ENCODE data around the gene BMPR1B.
A peak's percentile ranks its signal among the peaks of the same experiment; 100 is the strongest.

BMPR1B gene

GRCh38 chr4:94954251-94954650 lies 196.5 kb downstream of the BMPR1B start (continued):
- no peak for TF ChIP-seq ZNF449 (tag by site-specific recombination; IDR thresholded peaks at IDR 0.05)
- no peak for TF ChIP-seq ZNF664 (tag by site-specific recombination; IDR thresholded peaks at IDR 0.05)

- TF ChIP-seq SCRT1 (tag by site-specific recombination; IDR thresholded peaks at IDR 0.05; ENCODE audit: borderline replicate concordance) (no peak), ZNF24 (tag by site-specific recombination; IDR thresholded peaks at IDR 0.05) (no peak), IKZF3 (tag by site-specific recombination; IDR thresholded peaks at IDR 0.05) (no peak), ZNF416 (tag by site-specific recombination; IDR thresholded peaks at IDR 0.05) (no peak), MZF1 (tag by site-specific recombination; IDR thresholded peaks at IDR 0.05; ENCODE audit: borderline replicate concordance) (peak; percentile 18; the same call in 1 of the 2 replicates), ZNF138 (tag by site-specific recombination; IDR thresholded peaks at IDR 0.05; ENCODE audit: borderline replicate concordance) (no peak), ZNF843 (tag by site-specific recombination; IDR thresholded peaks at IDR 0.05) (no peak; the same call in 1 of the 2 replicates), ZFP3 (tag by site-specific recombination; IDR thresholded peaks at IDR 0.05; ENCODE audit: low read depth) (no peak), ZBTB11 (tag by site-specific recombination; conservative IDR thresholded peaks at IDR 0.05; ENCODE audit: low read depth) (no peak), ZNF155 (tag by site-specific recombination; IDR thresholded peaks at IDR 0.05) (no peak), AEBP2 (tag by site-specific recombination; IDR thresholded peaks at IDR 0.05; ENCODE audit: borderline replicate concordance) (no peak), ZNF18 (tag by site-specific recombination; IDR thresholded peaks at IDR 0.05) (peak; percentile 92), GLIS1 (tag by site-specific recombination; IDR thresholded peaks at IDR 0.05) (peak; percentile 25; the same call in 1 of the 2 replicates), ZBTB8A (tag by site-specific recombination; IDR thresholded peaks at IDR 0.05) (no peak), ZNF610 (tag by site-specific recombination; IDR thresholded peaks at IDR 0.05; ENCODE audit: borderline replicate concordance) (no peak)
- POLR2A ChIA-PET, result interaction anchor here (0.7 kb wide), 1 partner anchor 48 kb away, joined by 4 read pairs; no protein-coding TSS in a partner anchor
- Histone ChIP-seq H3K4me3 (ENCODE audit: low read depth, low read length) (no peak overlapping the region), H3K4me1 (ENCODE audit: control insufficient read depth, insufficient read depth, low read length) (no peaks in the 10 kb centered on the region), H3K9me3 (ENCODE audit: control insufficient read depth, insufficient read depth, low read depth, low read length) (no peaks in the 10 kb centered on the region), H3K36me3 (ENCODE audit: control insufficient read depth in 2 of 2, insufficient read depth in 1 of 2, low read length in 2 of 2) (no peaks in the 10 kb centered on the region), H3K27ac (ENCODE audit: extremely low read depth, low read depth, low read length) (no peak overlapping the region)
- CTCF ChIA-PET, result no interaction called here
Observed at GRCh38 chr4:94957030-94957429, 199.3 kb downstream of the BMPR1B start.

Measured in HEK293 (cell line).